Trophoblast cell (in vitro differentiated cells and primary cell): ENCODE results near the gene LIMCH1.

Experiments
- DNase-seq, 2 donors: peaks; one replicate each; pipeline ENCODE4 v3.0.0-alpha.2; 2016
- H2AFZ ChIP-seq: 2 replicates; pipeline ENCODE4 v1.6.1; 2013; ENCODE audit warnings: low read length, moderate library complexity, mild to moderate bottlenecking; ENCODE audit not compliant: insufficient read depth, poor library complexity
- H2AK5ac ChIP-seq: 2 replicates; pipeline ENCODE4 v1.6.1; 2013; ENCODE audit warnings: mild to moderate bottlenecking, low read length
- H2BK120ac ChIP-seq: 2 replicates; pipeline ENCODE4 v1.6.1; 2013; ENCODE audit warnings: low read length, mild to moderate bottlenecking, moderate library complexity; ENCODE audit not compliant: insufficient read depth, poor library complexity
- H2BK12ac ChIP-seq: 2 replicates; pipeline ENCODE4 v1.6.1; 2013; ENCODE audit warnings: mild to moderate bottlenecking, low read length, moderate library complexity
- H2BK5ac ChIP-seq: 2 replicates; pipeline ENCODE4 v1.6.1; 2013; ENCODE audit warnings: low read length, low read depth, moderate library complexity, mild to moderate bottlenecking; ENCODE audit not compliant: poor library complexity
- H3K14ac ChIP-seq: 2 replicates; pipeline ENCODE4 v1.6.1; 2013; ENCODE audit warnings: mild to moderate bottlenecking, low read length
- H3K18ac ChIP-seq: 2 replicates; pipeline ENCODE4 v1.6.1; 2013; ENCODE audit warnings: mild to moderate bottlenecking, low read length
- H3K23ac ChIP-seq: 2 replicates; pipeline ENCODE4 v1.6.1; 2013; ENCODE audit warnings: low read length
- H3K27ac ChIP-seq: 2 replicates; pipeline ENCODE4 v1.5.1; 2013; ENCODE audit warnings: low read depth, mild to moderate bottlenecking, inconsistent platforms, low read length, moderate library complexity
- H3K27me3 ChIP-seq: 2 replicates; pipeline ENCODE4 v1.6.1; 2013; ENCODE audit warnings: inconsistent platforms, mild to moderate bottlenecking, low read length, moderate library complexity; ENCODE audit not compliant: insufficient read depth
- H3K36me3 ChIP-seq, 2 experiments: 1 replicate in 1 of 2; 2 replicates in 1 of 2; pipeline ENCODE4 v1.6.1; 2013; ENCODE audit warnings: low read length in 2 of 2, mild to moderate bottlenecking in 2 of 2, moderate library complexity in 1 of 2; ENCODE audit not compliant: insufficient read depth in 2 of 2, control insufficient read depth in 1 of 2
- H3K4ac ChIP-seq: 2 replicates; pipeline ENCODE4 v1.6.1; 2013; ENCODE audit warnings: low read depth, mild to moderate bottlenecking, low read length, moderate library complexity
- H3K4me1 ChIP-seq, 2 experiments: 1 replicate in 1 of 2; 2 replicates in 1 of 2; pipeline ENCODE4 v1.6.1; 2013; ENCODE audit warnings: low read length in 2 of 2, mild to moderate bottlenecking in 2 of 2, moderate library complexity in 1 of 2; ENCODE audit not compliant: insufficient read depth in 2 of 2, control insufficient read depth in 1 of 2
- H3K4me2 ChIP-seq: 2 replicates; pipeline ENCODE4 v1.6.1; 2013; ENCODE audit warnings: inconsistent platforms, mild to moderate bottlenecking, low read length, moderate library complexity
- H3K4me3 ChIP-seq: 2 replicates; pipeline ENCODE4 v1.5.1; 2013; ENCODE audit warnings: mild to moderate bottlenecking, low read depth, low read length, inconsistent platforms
- H3K79me1 ChIP-seq: one replicate; pipeline ENCODE4 v1.6.1; 2013; ENCODE audit warnings: low read length
- H3K79me2 ChIP-seq: 2 replicates; pipeline ENCODE4 v1.6.1; 2013; ENCODE audit warnings: low read length, mild to moderate bottlenecking; ENCODE audit not compliant: control insufficient read depth, insufficient read depth, poor library complexity
- H3K9ac ChIP-seq: 2 replicates; pipeline ENCODE4 v1.6.1; 2013; ENCODE audit warnings: mild to moderate bottlenecking, low read length
- H3K9me3 ChIP-seq: 2 replicates; pipeline ENCODE4 v1.6.1; 2013; ENCODE audit warnings: low read depth, mild to moderate bottlenecking, control low read depth, inconsistent platforms, low read length; ENCODE audit not compliant: insufficient read depth
- H4K12ac ChIP-seq: 2 replicates; pipeline ENCODE4 v1.6.1; 2013; ENCODE audit warnings: low read depth, mild to moderate bottlenecking, low read length, moderate library complexity
- H4K8ac ChIP-seq: 2 replicates; pipeline ENCODE4 v1.6.1; 2013; ENCODE audit warnings: low read depth, mild to moderate bottlenecking, low read length, moderate library complexity
- H4K91ac ChIP-seq: one replicate; pipeline ENCODE4 v1.6.1; 2013; ENCODE audit warnings: low read depth, mild to moderate bottlenecking, low read length, moderate library complexity
- WGBS: extraction: QIAGEN DNeasy Blood & Tissue Kit; methylation state at CpG from one replicate; pipeline ENCODE4 v1.1.7; 2013; ENCODE audit warnings: missing lambda C conversion rate; ENCODE audit not compliant: insufficient read length, insufficient coverage; ENCODE audit errors: extremely low coverage; 5-methylcytosine and 5-hydroxymethylcytosine counted together

The LIMCH1 gene

DNA sequence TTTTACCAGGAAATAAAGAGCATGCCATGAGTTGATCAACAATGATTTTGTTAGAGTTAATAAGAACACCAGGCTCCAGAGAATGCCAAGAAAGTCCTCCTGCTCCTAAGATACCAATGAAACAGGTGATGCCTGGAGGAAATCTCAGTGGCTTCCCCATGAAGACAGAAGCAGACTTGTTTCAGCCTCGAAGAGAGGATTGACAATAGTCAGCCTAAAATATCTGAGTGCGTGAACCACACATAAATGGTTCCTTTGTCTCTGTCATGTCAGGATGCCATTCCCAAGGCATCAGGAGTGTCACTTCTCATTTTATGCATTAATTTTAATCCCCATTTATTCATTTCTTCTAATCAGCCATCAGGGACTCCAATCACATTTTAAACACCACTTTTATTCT is 141.0 kb downstream of the LIMCH1 start:
- Histone ChIP-seq H3K18ac (no peak overlapping the region), H3K36me3 (peaks cover 0 to 10% of the 10 kb centered on the region in 2 experiments), H2AFZ (no peak overlapping the region), H3K79me2 (no peaks in the 10 kb centered on the region), H3K14ac (no peak overlapping the region), H4K8ac (no peak overlapping the region), H3K4ac (no peak overlapping the region), H2BK5ac (no peak overlapping the region), H3K79me1 (no peaks in the 10 kb centered on the region), H3K27ac (no peak overlapping the region), H2BK12ac (no peak overlapping the region), H3K9ac (no peak overlapping the region), H3K27me3 (no peaks in the 10 kb centered on the region), H3K9me3 (peaks cover 3% of the 10 kb centered on the region), H3K4me2 (no peak overlapping the region), H4K91ac (no peak overlapping the region), H2AK5ac (no peak overlapping the region), H4K12ac (no peak overlapping the region), H3K4me3 (no peak overlapping the region), H3K4me1 (peaks cover 3 to 5% of the 10 kb centered on the region in 2 experiments), H3K23ac (no peak overlapping the region), H2BK120ac (no peak overlapping the region)
- DNase-seq: no peak
- no CpG with 5 or more reads among the region's 2 CpGs for WGBS

DNA sequence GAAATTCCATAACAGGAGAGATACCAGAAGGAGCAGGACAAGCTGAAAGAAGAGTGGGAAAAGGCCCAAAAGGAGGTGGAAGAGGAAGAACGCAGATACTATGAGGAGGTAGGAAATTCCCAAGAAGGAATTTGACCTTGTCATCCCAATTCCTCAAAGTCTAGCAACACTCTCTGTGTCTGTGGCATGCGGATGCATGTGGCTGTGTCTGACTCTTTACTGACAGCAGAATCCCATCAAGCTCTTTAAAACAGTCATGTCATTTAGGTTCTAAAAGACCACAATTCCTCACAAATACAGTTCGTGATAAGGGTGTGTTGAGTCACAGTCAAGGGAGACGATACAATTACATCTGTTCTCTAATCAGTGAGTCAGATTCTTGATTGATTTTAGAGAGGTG is 142.0 kb downstream of the LIMCH1 start:
- Histone ChIP-seq H3K18ac (no peak overlapping the region), H3K4me2 (no peak overlapping the region), H2BK12ac (no peak overlapping the region), H2AFZ (no peak overlapping the region), H2BK120ac (no peak overlapping the region), H3K79me2 (no peaks in the 10 kb centered on the region), H4K8ac (no peak overlapping the region), H2BK5ac (no peak overlapping the region), H3K4ac (no peak overlapping the region), H3K4me3 (no peak overlapping the region), H3K27ac (no peak overlapping the region), H3K9ac (no peak overlapping the region), H3K23ac (no peak overlapping the region), H4K91ac (no peak overlapping the region), H2AK5ac (no peak overlapping the region), H3K9me3 (peaks cover 3% of the 10 kb centered on the region), H3K4me1 (peaks cover 3 to 5% of the 10 kb centered on the region in 2 experiments), H3K14ac (no peak overlapping the region), H3K36me3 (peaks cover 2 to 13% of the 10 kb centered on the region in 2 experiments), H3K79me1 (no peaks in the 10 kb centered on the region), H4K12ac (no peak overlapping the region), H3K27me3 (no peaks in the 10 kb centered on the region)
- WGBS: no CpG with 5 or more reads among the region's 4 CpGs
- DNase-seq: peak; percentile 65 to 72

DNA sequence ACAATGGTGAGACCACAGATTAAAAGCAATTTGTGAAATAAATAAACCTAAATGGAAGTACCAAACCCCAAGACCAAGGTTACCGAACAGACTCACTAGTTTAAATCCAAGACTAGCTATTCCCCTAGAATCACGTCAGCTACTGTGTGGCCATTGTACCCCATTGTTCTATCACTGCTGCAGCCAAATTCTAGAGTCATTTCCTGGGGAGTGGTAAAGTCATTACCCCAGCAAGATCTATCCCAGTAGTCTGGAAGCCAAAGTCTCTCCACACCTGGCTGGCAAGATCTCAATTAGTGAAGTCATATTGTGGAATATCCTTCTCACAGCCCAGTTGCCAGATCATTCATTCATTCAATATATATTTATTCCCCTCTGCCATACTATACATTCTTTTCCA is 143.1 kb downstream of the LIMCH1 start:
- no peaks in the 10 kb centered on the region for H3K27me3 ChIP-seq
- WGBS: no CpG with 5 or more reads among the region's 2 CpGs

DNA sequence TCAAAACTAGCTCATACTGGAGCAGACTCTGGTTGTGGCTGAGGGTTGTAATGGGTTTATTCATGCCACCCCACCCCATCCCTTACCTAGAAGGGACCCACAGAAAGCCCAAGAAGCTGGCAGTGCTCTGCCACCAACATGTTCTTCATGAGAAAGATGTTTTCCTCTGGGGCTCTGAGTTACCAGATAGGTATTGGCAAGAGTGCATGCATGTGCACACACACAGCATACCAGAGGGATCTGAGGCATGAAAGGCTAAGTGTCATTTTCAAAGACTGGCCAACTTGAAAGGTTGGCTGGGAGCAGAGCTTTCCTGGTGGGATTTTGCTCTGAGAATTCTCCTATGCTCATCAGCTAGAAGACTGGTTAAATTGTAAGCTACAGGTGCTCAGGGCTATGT is 145.4 kb downstream of the LIMCH1 start:
- H3K4me1 ChIP-seq: peaks cover 3 to 5% of the 10 kb centered on the region in 2 experiments
- H2AFZ ChIP-seq: no peak overlapping the region
- H4K91ac ChIP-seq: no peak overlapping the region
- peaks cover 5 to 18% of the 10 kb centered on the region in 2 experiments for H3K36me3 ChIP-seq
- no peak overlapping the region for H3K14ac ChIP-seq
- no peak overlapping the region for H2BK5ac ChIP-seq
- H2BK120ac ChIP-seq: no peak overlapping the region
- no peak overlapping the region for H2BK12ac ChIP-seq
- H4K12ac ChIP-seq: no peak overlapping the region
- no peaks in the 10 kb centered on the region for H3K79me2 ChIP-seq
- no peak overlapping the region for H3K4me3 ChIP-seq
- H3K9ac ChIP-seq: no peak overlapping the region
- no peak overlapping the region for H3K4ac ChIP-seq
- no peak overlapping the region for H3K18ac ChIP-seq
- H3K9me3 ChIP-seq: no peaks in the 10 kb centered on the region
- H3K79me1 ChIP-seq: no peaks in the 10 kb centered on the region
- H3K23ac ChIP-seq: no peak overlapping the region
- no peak overlapping the region for H2AK5ac ChIP-seq
- no peak overlapping the region for H4K8ac ChIP-seq
- H3K27me3 ChIP-seq: no peaks in the 10 kb centered on the region
- H3K4me2 ChIP-seq: no peak overlapping the region
- DNase-seq: peak in 1 of 2 donors; percentile 36
- peak overlapping the region; percentile 69 for H3K27ac ChIP-seq

More for the DNA sequence above, 143.1 kb downstream of the LIMCH1 start:
- Histone ChIP-seq H3K9me3 (no peaks in the 10 kb centered on the region), H3K79me2 (no peaks in the 10 kb centered on the region), H2BK120ac (no peak overlapping the region), H2AFZ (no peak overlapping the region), H3K9ac (no peak overlapping the region), H3K14ac (no peak overlapping the region), H3K79me1 (no peaks in the 10 kb centered on the region), H4K12ac (no peak overlapping the region), H3K4me2 (no peak overlapping the region), H4K8ac (no peak overlapping the region), H3K27ac (no peak overlapping the region), H3K4ac (peak overlapping the region; percentile 68), H3K4me3 (no peak overlapping the region), H3K23ac (no peak overlapping the region), H4K91ac (no peak overlapping the region), H3K4me1 (peaks cover 3 to 5% of the 10 kb centered on the region in 2 experiments), H2BK5ac (no peak overlapping the region), H2BK12ac (no peak overlapping the region), H2AK5ac (no peak overlapping the region), H3K18ac (no peak overlapping the region), H3K36me3 (peaks cover 2 to 13% of the 10 kb centered on the region in 2 experiments)
- DNase-seq: no peak
